Vagina (tissue), 2 donors: ENCODE measurements around the gene NDFIP2. TPM values are rescaled to one million over a fixed set of nuclear protein-coding genes. Genes with fewer than 3 reads are reported as not detected.

Experiments used
- DNase-seq, 2 donors: peaks; one replicate each; pipeline ENCODE4 v3.0.0-alpha.2; 2017; ENCODE audit errors: extremely low spot score in 2 of 2
- H3K27ac ChIP-seq: fragments of 200-600 bp; sonication (generic); one replicate; pipeline ENCODE4 v1.5.1; 2019
- H3K27me3 ChIP-seq: fragments of 200-600 bp; sonication (generic); one replicate; pipeline ENCODE4 v1.5.1; 2019
- H3K36me3 ChIP-seq, 2 donors: fragments of 200-600 bp; sonication (generic); one replicate each; pipeline ENCODE4 v1.5.1; 2017 to 2019
- H3K4me1 ChIP-seq: fragments of 200-600 bp; sonication (generic); one replicate; pipeline ENCODE4 v1.5.1; 2019
- H3K4me3 ChIP-seq, 2 donors: fragments of 200-600 bp; sonication (generic); 1 replicate in 1 of 2; 2 replicates in 1 of 2; pipeline ENCODE4 v1.5.1; 2016 to 2019
- H3K9me3 ChIP-seq: fragments of 200-600 bp; sonication (generic); one replicate; pipeline ENCODE4 v1.5.1; 2019
- POLR2A ChIP-seq, 2 donors: fragments of 450-650 bp; IDR thresholded peaks; one replicate each; pipeline ENCODE4 v1.6.1; 2017; ENCODE audit warnings: antibody characterized with exemption in 2 of 2, mild to moderate bottlenecking in 2 of 2, moderate library complexity in 2 of 2
- POLR2AphosphoS5 ChIP-seq, 2 donors: sonication (generic); formaldehyde crosslinking; IDR thresholded peaks; one replicate each; pipeline ENCODE4 v1.9.0; 2017; ENCODE audit warnings: antibody characterized with exemption in 2 of 2, mild to moderate bottlenecking in 2 of 2, low read depth in 1 of 2; ENCODE audit not compliant: insufficient read depth in 1 of 2
- intact Hi-C: fragments of 100-400 bp; cut with DNase I; formaldehyde crosslinking; loops from one replicate; pipeline ENCODE4 v1.15.1; 2023
- total RNA-seq: library from RNA; depleted of rRNA; stranded (reverse); fragments of >200 nt; gene quantifications from one replicate; pipeline ENCODE4 v1.2.3, GENCODE V29; 2016
- TF ChIP-seq, protein P1 (sequence below), 3 experiments: fragments of 450-650 bp in 2 of 3; fragments of 200-600 bp in 1 of 3; sonication (generic) in 1 of 3; IDR thresholded peaks; one replicate each; pipeline ENCODE4 v1.5.1; 2017 to 2019; ENCODE audit warnings: antibody characterized with exemption in 3 of 3, mild to moderate bottlenecking in 2 of 3, moderate library complexity in 2 of 3

Gene NDFIP2
- total RNA-seq, 1 donor from 2014 or later: 26.8 TPM

DNA sequence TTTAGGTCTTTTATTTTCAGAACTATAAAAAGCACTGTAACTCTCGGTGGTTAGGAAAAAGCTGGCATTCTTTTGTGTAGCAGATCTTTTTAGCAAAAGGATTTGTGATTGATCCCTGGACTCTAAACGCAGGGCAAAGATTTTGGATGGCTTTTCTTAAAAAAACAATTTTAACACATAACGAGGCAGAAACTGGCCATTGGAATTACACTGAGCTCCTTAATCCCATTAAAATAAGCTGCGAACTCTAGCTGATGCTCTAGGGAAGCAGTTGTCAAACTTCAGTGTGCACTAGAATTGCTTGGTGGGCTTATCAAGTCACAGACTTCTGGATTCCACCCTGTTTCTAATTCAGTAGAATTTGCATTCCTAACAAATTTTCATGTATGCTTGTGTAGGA is 33.8 kb upstream of the NDFIP2 start:
- Histone ChIP-seq H3K4me3 (no peak overlapping the region), H3K36me3 (no peaks in the 10 kb centered on the region), H3K9me3 (no peaks in the 10 kb centered on the region), H3K4me1 (no peaks in the 10 kb centered on the region), H3K27ac (no peak overlapping the region), H3K27me3 (no peaks in the 10 kb centered on the region)
- no peak for DNase-seq
- TF ChIP-seq POLR2AphosphoS5 (IDR thresholded peaks at IDR 0.05; ENCODE audit: insufficient read depth in 1 of 2, low read depth in 1 of 2): no peak
- TF ChIP-seq POLR2A (IDR thresholded peaks at IDR 0.05): no peak
- TF ChIP-seq, protein P1, sequence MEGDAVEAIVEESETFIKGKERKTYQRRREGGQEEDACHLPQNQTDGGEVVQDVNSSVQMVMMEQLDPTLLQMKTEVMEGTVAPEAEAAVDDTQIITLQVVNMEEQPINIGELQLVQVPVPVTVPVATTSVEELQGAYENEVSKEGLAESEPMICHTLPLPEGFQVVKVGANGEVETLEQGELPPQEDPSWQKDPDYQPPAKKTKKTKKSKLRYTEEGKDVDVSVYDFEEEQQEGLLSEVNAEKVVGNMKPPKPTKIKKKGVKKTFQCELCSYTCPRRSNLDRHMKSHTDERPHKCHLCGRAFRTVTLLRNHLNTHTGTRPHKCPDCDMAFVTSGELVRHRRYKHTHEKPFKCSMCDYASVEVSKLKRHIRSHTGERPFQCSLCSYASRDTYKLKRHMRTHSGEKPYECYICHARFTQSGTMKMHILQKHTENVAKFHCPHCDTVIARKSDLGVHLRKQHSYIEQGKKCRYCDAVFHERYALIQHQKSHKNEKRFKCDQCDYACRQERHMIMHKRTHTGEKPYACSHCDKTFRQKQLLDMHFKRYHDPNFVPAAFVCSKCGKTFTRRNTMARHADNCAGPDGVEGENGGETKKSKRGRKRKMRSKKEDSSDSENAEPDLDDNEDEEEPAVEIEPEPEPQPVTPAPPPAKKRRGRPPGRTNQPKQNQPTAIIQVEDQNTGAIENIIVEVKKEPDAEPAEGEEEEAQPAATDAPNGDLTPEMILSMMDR (IDR thresholded peaks at IDR 0.05): no peak
- intact Hi-C loops: no loop called here

GRCh38 chr13:79447741-79448140 is 33.2 kb upstream of the NDFIP2 start:
- intact Hi-C loops: no loop called here
- no peak for DNase-seq
- H3K36me3 ChIP-seq: no peaks in the 10 kb centered on the region
- H3K4me1 ChIP-seq: no peaks in the 10 kb centered on the region
- no peaks in the 10 kb centered on the region for H3K27me3 ChIP-seq
- H3K9me3 ChIP-seq: no peaks in the 10 kb centered on the region
- H3K4me3 ChIP-seq: no peak overlapping the region
- H3K27ac ChIP-seq: no peak overlapping the region
- TF ChIP-seq POLR2AphosphoS5 (IDR thresholded peaks at IDR 0.05; ENCODE audit: insufficient read depth in 1 of 2, low read depth in 1 of 2): no peak
- TF ChIP-seq, protein P1 (IDR thresholded peaks at IDR 0.05): no peak
- no peak for TF ChIP-seq POLR2A (IDR thresholded peaks at IDR 0.05)

DNA sequence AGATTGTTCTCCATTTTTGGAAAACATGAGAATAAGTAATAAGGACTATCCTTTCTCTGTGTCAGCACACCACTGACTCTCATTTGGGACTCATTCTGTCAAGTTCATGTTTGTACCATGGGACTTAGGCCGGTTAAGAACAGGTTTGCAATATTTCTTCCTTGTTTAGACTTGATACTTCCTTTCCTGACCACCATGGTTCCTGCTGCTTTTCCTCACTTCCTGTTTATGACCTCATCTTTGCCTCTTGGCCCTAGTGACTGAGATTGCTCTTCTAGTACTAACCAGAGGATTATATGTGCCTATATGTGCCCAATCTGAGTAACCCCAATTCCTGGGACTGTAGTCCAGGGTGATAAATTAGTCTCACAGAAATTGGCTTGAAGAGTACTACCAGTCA is 32.5 kb upstream of the NDFIP2 start:
- no peaks in the 10 kb centered on the region for H3K27me3 ChIP-seq
- TF ChIP-seq POLR2A (IDR thresholded peaks at IDR 0.05) (no peak), POLR2AphosphoS5 (IDR thresholded peaks at IDR 0.05; ENCODE audit: insufficient read depth in 1 of 2, low read depth in 1 of 2) (no peak)
- TF ChIP-seq, protein P1 (IDR thresholded peaks at IDR 0.05): no peak
- H3K9me3 ChIP-seq: no peaks in the 10 kb centered on the region
- H3K36me3 ChIP-seq: no peaks in the 10 kb centered on the region
- DNase-seq: no peak
- H3K4me1 ChIP-seq: no peaks in the 10 kb centered on the region
- intact Hi-C loops: no loop called here
- H3K4me3 ChIP-seq: no peak overlapping the region
- H3K27ac ChIP-seq: no peak overlapping the region

- Histone ChIP-seq H3K27ac (no peak overlapping the region), H3K36me3 (no peaks in the 10 kb centered on the region), H3K4me1 (no peaks in the 10 kb centered on the region), H3K27me3 (no peaks in the 10 kb centered on the region), H3K4me3 (no peak overlapping the region), H3K9me3 (no peaks in the 10 kb centered on the region)
- intact Hi-C loops: no loop called here
- TF ChIP-seq POLR2AphosphoS5 (IDR thresholded peaks at IDR 0.05; ENCODE audit: insufficient read depth in 1 of 2, low read depth in 1 of 2) (no peak), POLR2A (IDR thresholded peaks at IDR 0.05) (no peak)
- TF ChIP-seq, protein P1 (IDR thresholded peaks at IDR 0.05): no peak
- DNase-seq: no peak
Measured at GRCh38 chr13:79450110-79450509, 30.8 kb upstream of the NDFIP2 start.

DNA sequence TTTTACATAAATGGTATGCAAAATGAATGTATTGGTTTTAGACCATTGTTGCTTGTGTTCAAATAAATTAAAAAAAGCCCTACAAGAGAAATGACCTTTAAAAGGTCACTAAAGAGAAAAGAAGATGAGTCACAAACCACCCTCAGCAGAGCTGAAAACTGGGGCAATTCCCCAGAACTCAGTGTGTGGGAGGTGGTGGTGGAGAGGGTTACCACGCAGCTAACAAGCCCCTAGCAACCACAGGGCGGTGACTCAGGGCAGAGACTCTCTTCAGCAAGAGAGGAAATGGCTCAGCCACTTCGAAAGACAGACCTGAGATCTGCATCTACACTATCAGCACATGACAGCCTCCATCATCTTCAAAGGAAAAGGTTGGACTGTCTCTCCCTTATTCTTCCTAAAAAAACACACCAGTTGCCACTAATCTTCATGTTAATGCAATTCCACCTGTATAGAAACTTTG is 29.4 kb upstream of the NDFIP2 start:
- H3K27ac ChIP-seq: no peak overlapping the region
- TF ChIP-seq, protein P1 (IDR thresholded peaks at IDR 0.05): no peak
- no peak for TF ChIP-seq POLR2A (IDR thresholded peaks at IDR 0.05)
- TF ChIP-seq POLR2AphosphoS5 (IDR thresholded peaks at IDR 0.05; ENCODE audit: insufficient read depth in 1 of 2, low read depth in 1 of 2): no peak
- no peaks in the 10 kb centered on the region for H3K36me3 ChIP-seq
- H3K4me1 ChIP-seq: no peaks in the 10 kb centered on the region
- H3K27me3 ChIP-seq: no peaks in the 10 kb centered on the region
- intact Hi-C loops: no loop called here
- no peak overlapping the region for H3K4me3 ChIP-seq
- no peak for DNase-seq
- no peaks in the 10 kb centered on the region for H3K9me3 ChIP-seq
